Right lobe of liver (tissue), 6 donors: ENCODE data around the gene CD47. TPM values are rescaled to one million over a fixed set of nuclear protein-coding genes. Genes with fewer than 3 reads are reported as not detected.
A peak's percentile ranks its signal among the peaks of the same experiment; 100 is the strongest.

Experiments
- ATAC-seq, 4 donors: fragments of 200-7000 bp; cut with Tn5 transposase; one replicate each; pipeline ENCODE4 v1.9.1; 2020; ENCODE audit warnings: mild to moderate bottlenecking in 4 of 4, moderate library complexity in 4 of 4
- DNase-seq, 3 donors: peaks; one replicate each; pipeline ENCODE4 v3.0.0-alpha.2; 2020
- H3K27ac ChIP-seq, 3 donors: fragments of 200-600 bp; one replicate each; pipeline ENCODE4 v1.8.0; 2022
- H3K27me3 ChIP-seq, 2 donors: fragments of 200-600 bp; one replicate each; pipeline ENCODE4 v1.8.0; 2022
- H3K36me3 ChIP-seq, 4 donors: fragments of 200-600 bp; sonication (generic) in 1 of 4; one replicate each; pipeline versions ENCODE4 v1.5.1 to v1.8.0; 2017 to 2022; ENCODE audit warnings: control low read depth in 1 of 4
- H3K4me1 ChIP-seq, 4 donors: fragments of 200-600 bp; sonication (generic) in 1 of 4; one replicate each; pipeline versions ENCODE4 v1.5.1 to v1.8.0; 2017 to 2022; ENCODE audit warnings: control low read depth in 1 of 4
- H3K4me3 ChIP-seq, 3 donors: fragments of 200-600 bp; one replicate each; pipeline ENCODE4 v1.8.0; 2022
- H3K9me3 ChIP-seq, 4 donors: fragments of 200-600 bp; sonication (generic) in 1 of 4; one replicate each; pipeline versions ENCODE4 v1.5.1 to v1.8.0; 2017 to 2022; ENCODE audit warnings: control low read depth in 1 of 4
- POLR2A ChIP-seq: fragments of 450-650 bp; IDR thresholded peaks from one replicate; pipeline ENCODE4 v1.6.1; 2017; ENCODE audit warnings: antibody characterized with exemption, mild to moderate bottlenecking
- WGBS: methylation state at CpG from one replicate; pipeline ENCODE4 v1.1.6; 2018; ENCODE audit warnings: low coverage, low lambda C conversion rate; ENCODE audit not compliant: insufficient coverage; ENCODE audit errors: missing lambda C conversion rate; 5-methylcytosine and 5-hydroxymethylcytosine counted together
- intact Hi-C, 2 donors: fragments of 100-400 bp; cut with DNase I; formaldehyde crosslinking; loops; one replicate each; pipeline versions ENCODE4 v1.11.2 to v1.14.1; 2022
- total RNA-seq, 6 experiments: library from RNA; depleted of rRNA in 2 of 6; stranded (reverse); fragments of >200 nt in 2 of 6; fragmentation: NEBNext Ultra II Directional in 3 of 6; extraction: Animal tissue kit (Norgen Biotek cat#: 25700) in 3 of 6; gene quantifications; one replicate each; pipeline versions ENCODE4 v1.1.0 to v1.2.4, GENCODE V29; 2016 to 2023
- TF ChIP-seq, protein P1 (sequence below), 4 donors: fragments of 200-600 bp in 3 of 4; fragments of 450-650 bp in 1 of 4; IDR thresholded peaks; one replicate each; pipeline versions ENCODE4 v1.5.1 to v1.8.0; 2016 to 2022; ENCODE audit warnings: antibody characterized with exemption in 4 of 4, mild to moderate bottlenecking in 2 of 4
- donor health status: DM: no; HTN: yes; CAD: no.
- donor health status: DM: no; HTN: no; CAD: no.
- donor health status: DM: no; HTN: no; CAD: no.
- donor health status: DM: no; HTN: yes; CAD: no.
- donor health status: DM: no; HTN: yes; CAD: no.

The CD47 gene
- total RNA-seq, 6 experiments from 2014 or later, result 19.5 to 42.3 (median 26.5) TPM

DNA sequence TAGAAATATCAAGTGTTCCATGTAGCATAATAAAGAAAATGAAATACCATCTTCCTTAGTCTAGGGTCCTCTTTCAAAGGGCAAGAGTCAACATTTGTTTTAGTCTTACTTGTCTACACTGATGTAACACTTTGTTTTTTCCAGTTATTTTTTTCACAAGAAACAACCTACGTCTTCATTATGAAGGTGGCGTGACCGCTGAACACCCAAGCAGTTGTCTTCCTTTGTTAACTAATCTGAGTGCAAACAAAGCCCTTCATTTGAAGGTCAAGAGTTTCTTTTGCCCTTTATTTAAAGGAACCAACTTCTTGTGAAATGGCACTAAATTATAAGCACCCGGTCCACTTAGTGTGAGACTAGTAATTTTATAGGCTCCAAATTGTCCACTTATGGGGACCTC, 73.2 kb downstream of the CD47 start:
- Histone ChIP-seq H3K36me3 (no peaks in the 10 kb centered on the region), H3K9me3 (no peaks in the 10 kb centered on the region), H3K4me1 (no peaks in the 10 kb centered on the region), H3K27me3 (no peaks in the 10 kb centered on the region), H3K27ac (no peak overlapping the region), H3K4me3 (no peak overlapping the region)
- 68% methylated on average over 4 of the region's 4 CpGs for WGBS
- TF ChIP-seq POLR2A, result no peak
- TF ChIP-seq, protein P1, sequence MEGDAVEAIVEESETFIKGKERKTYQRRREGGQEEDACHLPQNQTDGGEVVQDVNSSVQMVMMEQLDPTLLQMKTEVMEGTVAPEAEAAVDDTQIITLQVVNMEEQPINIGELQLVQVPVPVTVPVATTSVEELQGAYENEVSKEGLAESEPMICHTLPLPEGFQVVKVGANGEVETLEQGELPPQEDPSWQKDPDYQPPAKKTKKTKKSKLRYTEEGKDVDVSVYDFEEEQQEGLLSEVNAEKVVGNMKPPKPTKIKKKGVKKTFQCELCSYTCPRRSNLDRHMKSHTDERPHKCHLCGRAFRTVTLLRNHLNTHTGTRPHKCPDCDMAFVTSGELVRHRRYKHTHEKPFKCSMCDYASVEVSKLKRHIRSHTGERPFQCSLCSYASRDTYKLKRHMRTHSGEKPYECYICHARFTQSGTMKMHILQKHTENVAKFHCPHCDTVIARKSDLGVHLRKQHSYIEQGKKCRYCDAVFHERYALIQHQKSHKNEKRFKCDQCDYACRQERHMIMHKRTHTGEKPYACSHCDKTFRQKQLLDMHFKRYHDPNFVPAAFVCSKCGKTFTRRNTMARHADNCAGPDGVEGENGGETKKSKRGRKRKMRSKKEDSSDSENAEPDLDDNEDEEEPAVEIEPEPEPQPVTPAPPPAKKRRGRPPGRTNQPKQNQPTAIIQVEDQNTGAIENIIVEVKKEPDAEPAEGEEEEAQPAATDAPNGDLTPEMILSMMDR (IDR thresholded peaks at IDR 0.05), result no peak
- no peak for ATAC-seq
- intact Hi-C loops, result no loop called here
- DNase-seq, result no peak

DNA sequence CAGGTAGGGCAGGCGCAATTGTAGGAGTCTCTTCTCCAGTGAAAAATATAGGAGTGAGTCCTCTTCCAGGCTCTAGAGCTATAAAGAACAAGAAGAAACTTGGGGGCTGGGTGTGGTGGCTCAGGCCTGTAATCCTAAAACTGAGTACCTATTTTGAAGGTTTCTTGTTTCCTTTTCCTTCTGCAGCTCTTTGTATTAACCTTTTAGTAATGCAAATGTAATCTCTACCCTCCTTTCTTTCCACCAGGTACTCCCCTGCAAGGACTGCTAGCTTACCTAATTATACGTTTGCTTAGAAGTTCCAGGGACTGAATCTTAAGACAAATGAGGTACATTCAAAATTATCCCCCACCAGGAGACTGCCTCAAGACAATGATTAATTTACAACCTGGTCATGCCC, 75.9 kb downstream of the CD47 start:
- Histone ChIP-seq H3K4me1 (no peaks in the 10 kb centered on the region), H3K9me3 (no peaks in the 10 kb centered on the region), H3K4me3 (no peak overlapping the region), H3K27ac (no peak overlapping the region), H3K27me3 (no peaks in the 10 kb centered on the region), H3K36me3 (no peaks in the 10 kb centered on the region)
- 92% methylated on average over 2 of the region's 2 CpGs for WGBS
- intact Hi-C loops, result no loop called here
- DNase-seq, result no peak
- ATAC-seq, result no peak
- TF ChIP-seq POLR2A, result no peak
- TF ChIP-seq, protein P1 (IDR thresholded peaks at IDR 0.05), result no peak

DNA sequence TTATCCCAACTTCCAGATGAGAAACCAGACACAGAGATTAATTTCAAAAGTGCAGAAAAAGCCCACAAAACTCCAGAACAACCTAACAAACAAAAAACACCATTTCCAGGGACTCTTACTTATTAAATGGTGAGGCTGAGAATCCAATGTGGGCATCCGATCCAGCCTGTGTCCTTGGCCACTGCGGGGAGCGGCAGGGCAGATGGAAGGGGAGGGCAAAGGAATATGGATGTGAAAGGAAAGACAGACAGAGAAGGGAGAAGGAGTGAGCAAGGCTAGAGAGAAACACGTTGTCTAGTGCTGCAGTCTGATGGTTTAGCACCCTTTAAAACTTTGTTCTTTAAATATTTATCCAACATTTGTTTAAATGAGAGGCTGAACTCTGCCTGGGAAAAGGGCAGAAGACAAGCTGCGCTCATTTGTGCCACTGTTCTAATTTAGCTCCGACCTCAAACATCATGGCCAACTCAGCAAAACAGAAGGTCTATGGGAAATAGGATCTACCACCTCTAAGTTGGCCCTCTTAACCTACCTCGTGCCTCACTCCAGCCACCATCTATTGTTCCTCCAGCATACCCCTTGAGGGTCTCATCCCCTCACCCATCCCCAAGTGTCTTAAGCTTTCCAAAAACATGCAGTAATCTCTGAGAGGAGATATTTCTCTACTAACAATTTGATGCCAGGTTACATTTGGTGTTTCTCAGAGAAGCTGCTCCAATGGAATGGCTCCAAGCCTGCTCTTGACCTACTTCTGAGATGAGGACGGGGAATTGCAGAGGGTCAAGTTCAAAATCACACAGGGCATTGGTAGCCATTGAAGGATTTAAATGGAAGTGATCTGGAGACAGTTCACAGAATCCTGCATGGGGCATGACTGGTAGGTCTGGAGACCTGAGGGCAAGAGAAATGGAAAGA, 77.4 kb downstream of the CD47 start:
- WGBS, result 36% methylated on average over 8 of the region's 8 CpGs
- intact Hi-C loops, result no loop called here
- no peaks in the 10 kb centered on the region for H3K9me3 ChIP-seq
- H3K27ac ChIP-seq, result no peak overlapping the region
- TF ChIP-seq, protein P1 (IDR thresholded peaks at IDR 0.05), result no peak
- no peak for TF ChIP-seq POLR2A
- H3K36me3 ChIP-seq, result no peaks in the 10 kb centered on the region
- H3K27me3 ChIP-seq, result no peaks in the 10 kb centered on the region
- DNase-seq (no peak), ATAC-seq (peak in 1 of 4 donors; percentile 43)
- H3K4me1 ChIP-seq, result no peaks in the 10 kb centered on the region
- H3K4me3 ChIP-seq, result no peak overlapping the region

DNA sequence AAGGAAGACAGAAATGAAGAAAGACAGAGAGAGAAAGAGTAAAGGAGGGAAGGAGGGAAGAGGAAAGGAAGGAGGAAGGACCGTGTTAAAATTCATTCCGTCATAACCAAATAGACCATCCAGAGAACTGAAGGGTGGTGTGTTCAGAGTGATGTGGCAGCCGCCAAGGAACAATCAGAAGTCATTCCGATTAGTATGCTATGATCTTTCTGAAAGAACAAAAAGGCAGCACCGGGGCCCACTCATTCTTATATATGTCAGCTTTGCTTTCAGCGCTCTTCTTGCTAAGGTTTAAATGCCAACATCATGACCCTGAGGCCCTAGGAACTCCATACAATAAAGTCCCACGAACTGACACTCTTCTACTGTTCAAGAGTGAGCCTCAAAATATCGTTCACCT, 78.5 kb downstream of the CD47 start:
- Histone ChIP-seq H3K9me3 (no peaks in the 10 kb centered on the region), H3K27ac (no peak overlapping the region), H3K27me3 (no peaks in the 10 kb centered on the region), H3K4me3 (no peak overlapping the region), H3K36me3 (no peaks in the 10 kb centered on the region), H3K4me1 (no peaks in the 10 kb centered on the region)
- WGBS, result 82% methylated on average over 8 of the region's 8 CpGs
- no peak for DNase-seq
- intact Hi-C loops, result no loop called here
- ATAC-seq, result no peak
- TF ChIP-seq POLR2A, result no peak
- TF ChIP-seq, protein P1 (IDR thresholded peaks at IDR 0.05), result no peak
